B cell (primary cell): ENCODE data around the gene BRSK1. TPM values are rescaled to one million over a fixed set of nuclear protein-coding genes. Genes with fewer than 3 reads are reported as not detected.
"Not testable (repeated sequence)": the region's sequence is repeated elsewhere in the genome, so short reads cannot be mapped to it uniquely, and the experiment has no call there.

Source experiments
- ATAC-seq: fragments of 200-7000 bp; cut with Tn5 transposase; one replicate; pipeline ENCODE4 v1.10.0; 2021; ENCODE audit warnings: low read depth, mild to moderate bottlenecking, moderate number of reproducible peaks, moderate library complexity
- CTCF ChIA-PET: fragments of 350-600 bp; sonication (Branson Sonifier 250); formaldehyde crosslinking; loops from one replicate; lab custom pipeline; 2021; ENCODE audit warnings: antibody characterized with exemption, inconsistent platforms; lab: Charles Lee
- POLR2A ChIA-PET: fragments of 350-600 bp; sonication (Branson Sonifier 250); formaldehyde crosslinking; loops from one replicate; lab custom pipeline; 2021; ENCODE audit warnings: antibody characterized with exemption; lab: Charles Lee
- DNase-seq: peaks from one replicate; pipeline ENCODE4 v3.0.0; 2013
- H2AFZ ChIP-seq: 2 replicates; pipeline ENCODE4 v1.6.1; 2012; ENCODE audit warnings: mild to moderate bottlenecking, low read depth, low read length; ENCODE audit not compliant: insufficient read depth, poor library complexity, severe bottlenecking
- H3K27ac ChIP-seq, 2 donors: 1 replicate in 1 of 2; 2 replicates in 1 of 2; pipeline ENCODE4 v1.5.1; 2012 to 2013; ENCODE audit warnings: low read length in 2 of 2, mild to moderate bottlenecking in 2 of 2, moderate library complexity in 1 of 2
- H3K27me3 ChIP-seq, 4 experiments: fragments of 200-600 bp in 1 of 4; sonication (generic) in 1 of 4; replicated peaks in 1 of 4; 1 replicate in 2 of 4; 2 replicates in 2 of 4; pipeline versions ENCODE4 v1.6.1 to v1.7.0; 2013 to 2016; ENCODE audit warnings: low read length in 3 of 4, mild to moderate bottlenecking in 2 of 4, mixed read lengths in 1 of 4, moderate library complexity in 1 of 4; ENCODE audit not compliant: insufficient read depth in 4 of 4, control insufficient read depth in 3 of 4; ENCODE audit errors: control extremely low read depth in 1 of 4
- H3K36me3 ChIP-seq, 2 experiments: replicated peaks in 1 of 2; 1 replicate in 1 of 2; 2 replicates in 1 of 2; pipeline versions ENCODE4 v1.6.1 to v1.7.1; 2013; ENCODE audit warnings: low read length in 1 of 2; ENCODE audit not compliant: insufficient read depth in 2 of 2, control insufficient read depth in 1 of 2; ENCODE audit errors: control extremely low read depth in 1 of 2, extremely low read depth in 1 of 2
- H3K4me1 ChIP-seq, 2 donors: fragments of 200-600 bp in 1 of 2; sonication (generic) in 1 of 2; 1 replicate in 1 of 2; 2 replicates in 1 of 2; pipeline versions ENCODE4 v1.5.1 to v1.6.1; 2013 to 2017; ENCODE audit warnings: low read length in 2 of 2; ENCODE audit not compliant: control insufficient read depth in 2 of 2, insufficient read depth in 2 of 2
- H3K4me2 ChIP-seq: replicated peaks from 2 replicates; pipeline ENCODE3; 2012; ENCODE audit warnings: mild to moderate bottlenecking, low read depth, low read length; ENCODE audit not compliant: poor library complexity, severe bottlenecking
- H3K4me3 ChIP-seq, 5 experiments: fragments of 200-600 bp in 1 of 5; sonication (generic) in 1 of 5; 1 replicate in 3 of 5; 2 replicates in 2 of 5; pipeline versions ENCODE4 v1.5.1 to v1.7.0; 2011 to 2016; ENCODE audit warnings: low read length in 4 of 5, mild to moderate bottlenecking in 4 of 5, low read depth in 2 of 5, control low read depth in 1 of 5, moderate library complexity in 1 of 5; ENCODE audit not compliant: insufficient read depth in 1 of 5; ENCODE audit errors: control extremely low read depth in 1 of 5, extremely low read depth in 1 of 5
- H3K79me2 ChIP-seq: fragments of 200-600 bp; sonication (generic); one replicate; pipeline ENCODE4 v1.6.0; 2016; ENCODE audit warnings: low read length; ENCODE audit not compliant: control insufficient read depth, insufficient read depth
- H3K9ac ChIP-seq: fragments of 200-600 bp; sonication (generic); 2 replicates; pipeline ENCODE4 v1.6.1; 2017; ENCODE audit warnings: mild to moderate bottlenecking, low read length, moderate library complexity
- H3K9me3 ChIP-seq, 3 donors: one replicate each; pipeline versions ENCODE4 v1.6.1 to v1.7.1; 2013; ENCODE audit warnings: low read length in 2 of 3; ENCODE audit not compliant: control insufficient read depth in 2 of 3, insufficient read depth in 1 of 3; ENCODE audit errors: control extremely low read depth in 1 of 3
- H4K20me1 ChIP-seq: 2 replicates; pipeline ENCODE4 v1.6.0; 2012; ENCODE audit warnings: mild to moderate bottlenecking, low read length; ENCODE audit not compliant: insufficient read depth, control insufficient read depth, poor library complexity, severe bottlenecking
- H3K27ac Mint-ChIP-seq: one replicate; pipeline ENCODE4 v1.8.0; 2021; ENCODE audit warnings: mixed read lengths
- H3K27me3 Mint-ChIP-seq: one replicate; pipeline ENCODE4 v1.8.0; 2021; ENCODE audit warnings: mixed read lengths
- H3K4me1 Mint-ChIP-seq: one replicate; pipeline ENCODE4 v1.8.0; 2021; ENCODE audit warnings: mixed read lengths
- H3K4me3 Mint-ChIP-seq: one replicate; pipeline ENCODE4 v1.8.0; 2021; ENCODE audit warnings: mixed read lengths
- H3K9me3 Mint-ChIP-seq: one replicate; pipeline ENCODE4 v1.8.0; 2022; ENCODE audit warnings: mixed read lengths; ENCODE audit not compliant: insufficient read depth
- EZH2 ChIP-seq: IDR thresholded peaks from 2 replicates; pipeline ENCODE4 v1.6.1; 2012; ENCODE audit warnings: borderline replicate concordance, low read depth, mild to moderate bottlenecking, moderate library complexity, low read length; ENCODE audit not compliant: insufficient read depth, poor library complexity, severe bottlenecking
- WGBS: methylation state at CpG from one replicate; pipeline ENCODE4 v1.1.5; 2013; ENCODE audit warnings: missing lambda C conversion rate; ENCODE audit not compliant: insufficient coverage; 5-methylcytosine and 5-hydroxymethylcytosine counted together
- intact Hi-C: fragments of 100-400 bp; cut with micrococcal nuclease; formaldehyde crosslinking; loops from one replicate; pipeline ENCODE4 v1.10.0; 2022
- polyA plus RNA-seq: library from polyadenylated mRNA; depleted of rRNA; stranded (reverse); fragments of >200 nt; gene quantifications from 2 replicates; pipeline ENCODE4 v1.2.3, GENCODE V29; 2012
- total RNA-seq, 2 donors: library from RNA; stranded (reverse); fragments of 120-200 nt in 1 of 2; gene quantifications; 1 replicate in 1 of 2; 2 replicates in 1 of 2; pipeline versions ENCODE4 v1.2.3 to v1.2.4, GENCODE V29; 2013 to 2022
- TF ChIP-seq, protein P1 (sequence below): fragments of 200-600 bp; IDR thresholded peaks from one replicate; pipeline ENCODE4 v1.8.0; 2022; ENCODE audit warnings: antibody characterized with exemption, mild to moderate bottlenecking

Gene BRSK1
- total and polyA plus RNA-seq, 2 donors (not counting 1 experiment from before 2014, with no cell fraction given), result 0.94 to 1.4 TPM

DNA sequence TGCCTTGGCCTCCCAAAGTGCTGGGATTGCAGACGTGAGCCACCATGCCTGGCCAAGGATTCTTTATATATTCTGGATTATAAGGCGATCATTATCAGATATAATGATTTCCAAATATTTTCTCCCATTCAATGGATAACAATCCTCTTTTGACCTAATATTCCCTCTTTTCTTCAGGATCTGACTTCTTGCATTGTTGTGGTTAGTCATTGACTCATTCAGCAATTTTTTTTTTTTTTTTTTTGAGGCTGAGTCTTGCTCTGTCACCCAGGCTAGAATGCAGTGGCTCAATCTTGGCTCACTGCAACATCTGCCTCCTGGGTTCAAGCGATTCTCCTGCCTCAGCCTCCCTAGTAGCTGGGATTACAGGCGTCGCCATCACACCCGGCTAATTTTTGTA lies 46.0 kb downstream of the BRSK1 start:
- H3K79me2 ChIP-seq, H3K4me3 Mint-ChIP-seq, H3K36me3 ChIP-seq, H3K4me2 ChIP-seq, H3K9ac ChIP-seq, intact Hi-C loops, H3K9me3 Mint-ChIP-seq, H3K4me1 ChIP-seq, H3K4me3 ChIP-seq, H2AFZ ChIP-seq, H3K27ac Mint-ChIP-seq, H3K4me1 Mint-ChIP-seq, H3K9me3 ChIP-seq, ATAC-seq, H4K20me1 ChIP-seq, DNase-seq, H3K27ac ChIP-seq, CTCF ChIA-PET, POLR2A ChIA-PET: not testable (repeated sequence)
- peaks cover 30% of the 10 kb centered on the region for H3K27me3 Mint-ChIP-seq
- WGBS, result 100% methylated on average over 4 of the region's 6 CpGs
- H3K27me3 ChIP-seq, result peaks cover 0 to 13% (median under 1%) of the 10 kb centered on the region in 4 experiments

DNA sequence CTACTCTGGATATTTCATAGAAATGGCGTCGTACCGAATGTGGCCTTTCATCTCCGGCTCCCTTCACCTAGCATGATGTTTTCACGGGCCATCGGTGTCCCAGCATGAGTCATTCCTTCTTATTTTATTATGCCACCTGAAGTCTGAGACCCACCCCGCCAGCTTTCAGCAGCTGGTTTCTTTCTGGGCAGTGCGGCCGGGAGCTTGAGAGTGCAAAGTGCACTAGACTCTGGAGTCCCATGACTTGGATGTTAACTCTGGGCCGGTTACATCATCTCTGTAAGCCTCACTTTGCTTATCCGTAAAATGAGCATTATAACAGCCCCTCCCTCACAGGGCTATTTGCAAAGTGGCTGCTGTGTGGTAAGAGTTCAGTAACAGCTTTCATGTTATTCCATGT lies 50.1 kb downstream of the BRSK1 start:
- H3K4me3 ChIP-seq, result no peak overlapping the region
- ATAC-seq, result no peak
- H3K79me2 ChIP-seq, result no peaks in the 10 kb centered on the region
- Mint-ChIP-seq H3K27me3 (peaks cover 26% of the 10 kb centered on the region), H3K27ac (no peak overlapping the region), H3K4me3 (no peak overlapping the region), H3K4me1 (peaks cover 5% of the 10 kb centered on the region), H3K9me3 (no peaks in the 10 kb centered on the region)
- H3K27ac ChIP-seq, result no peak overlapping the region
- H3K27me3 ChIP-seq, result peaks cover 0 to 20% (median 4%) of the 10 kb centered on the region in 4 experiments
- H4K20me1 ChIP-seq, result no peaks in the 10 kb centered on the region
- CTCF ChIA-PET, result no interaction called here
- no peaks in the 10 kb centered on the region for H3K9me3 ChIP-seq
- POLR2A ChIA-PET, result no interaction called here
- H3K4me1 ChIP-seq, result peaks cover 2 to 8% of the 10 kb centered on the region in 2 donors
- TF ChIP-seq EZH2, result no peak
- TF ChIP-seq, protein P1, sequence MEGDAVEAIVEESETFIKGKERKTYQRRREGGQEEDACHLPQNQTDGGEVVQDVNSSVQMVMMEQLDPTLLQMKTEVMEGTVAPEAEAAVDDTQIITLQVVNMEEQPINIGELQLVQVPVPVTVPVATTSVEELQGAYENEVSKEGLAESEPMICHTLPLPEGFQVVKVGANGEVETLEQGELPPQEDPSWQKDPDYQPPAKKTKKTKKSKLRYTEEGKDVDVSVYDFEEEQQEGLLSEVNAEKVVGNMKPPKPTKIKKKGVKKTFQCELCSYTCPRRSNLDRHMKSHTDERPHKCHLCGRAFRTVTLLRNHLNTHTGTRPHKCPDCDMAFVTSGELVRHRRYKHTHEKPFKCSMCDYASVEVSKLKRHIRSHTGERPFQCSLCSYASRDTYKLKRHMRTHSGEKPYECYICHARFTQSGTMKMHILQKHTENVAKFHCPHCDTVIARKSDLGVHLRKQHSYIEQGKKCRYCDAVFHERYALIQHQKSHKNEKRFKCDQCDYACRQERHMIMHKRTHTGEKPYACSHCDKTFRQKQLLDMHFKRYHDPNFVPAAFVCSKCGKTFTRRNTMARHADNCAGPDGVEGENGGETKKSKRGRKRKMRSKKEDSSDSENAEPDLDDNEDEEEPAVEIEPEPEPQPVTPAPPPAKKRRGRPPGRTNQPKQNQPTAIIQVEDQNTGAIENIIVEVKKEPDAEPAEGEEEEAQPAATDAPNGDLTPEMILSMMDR, result no peak
- H2AFZ ChIP-seq, result no peak overlapping the region
- no peak overlapping the region for H3K9ac ChIP-seq
- H3K4me2 ChIP-seq, result no peak overlapping the region
- H3K36me3 ChIP-seq, result no peaks in the 10 kb centered on the region
- DNase-seq, result no peak
- intact Hi-C loops, result no loop called here
- 96% methylated on average over 9 of the region's 11 CpGs for whole genome bisulfite sequencing
